GM19395 (cell line): ENCODE results near the gene KIF12.

Experiments used
- ATAC-seq: cut with Tn5 transposase; IDR thresholded peaks from one replicate; pipeline ENCODE4 v1.9.1; 2021; ENCODE audit warnings: mild to moderate bottlenecking, moderate library complexity; ENCODE audit not compliant: unreplicated experiment

Gene KIF12

DNA sequence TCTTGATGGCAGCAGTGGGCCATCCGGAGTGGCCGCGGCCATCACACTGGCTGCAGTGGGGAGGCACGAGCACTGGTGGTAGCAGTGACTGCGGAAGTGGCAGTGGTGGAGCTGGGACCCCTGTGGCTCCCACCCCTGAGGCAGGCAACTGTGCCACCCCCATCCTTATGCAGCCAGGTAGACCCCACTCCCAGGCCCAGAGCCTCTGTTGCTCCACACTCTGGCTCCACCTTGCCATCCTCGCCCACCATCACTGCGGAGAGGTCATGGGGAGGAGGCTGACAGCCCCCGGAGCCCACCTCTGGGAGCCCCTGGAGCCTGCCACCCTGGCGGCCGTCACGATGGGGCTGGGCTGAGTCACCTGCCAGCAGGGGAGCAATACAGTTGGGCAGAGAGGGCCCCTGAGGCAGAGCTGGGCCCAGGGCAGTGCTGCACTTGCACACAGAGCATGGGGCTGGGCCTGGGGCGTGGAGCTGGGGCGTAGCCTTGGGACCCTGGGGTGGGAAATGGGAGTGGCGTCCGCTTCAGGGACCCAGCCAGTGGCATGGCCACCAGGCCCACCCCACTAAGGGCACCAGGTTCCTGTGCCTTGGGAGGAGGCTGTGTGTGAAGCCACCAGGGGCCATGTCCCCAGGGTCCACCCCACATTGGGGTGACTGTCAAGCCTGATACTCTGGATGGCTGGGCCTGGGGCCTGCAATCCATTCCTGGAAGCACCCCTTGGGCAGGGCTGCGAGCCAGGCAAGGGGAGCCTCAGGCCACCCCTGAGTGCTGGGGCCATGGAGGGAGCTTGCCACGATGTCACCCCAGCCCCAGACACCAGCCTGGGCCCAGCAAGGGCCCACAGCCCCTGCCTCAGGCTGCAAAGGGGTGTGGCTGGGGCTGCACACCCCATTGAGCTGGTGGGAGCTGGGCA lies 28.6 kb downstream of the KIF12 start:
- ATAC-seq: no peak

DNA sequence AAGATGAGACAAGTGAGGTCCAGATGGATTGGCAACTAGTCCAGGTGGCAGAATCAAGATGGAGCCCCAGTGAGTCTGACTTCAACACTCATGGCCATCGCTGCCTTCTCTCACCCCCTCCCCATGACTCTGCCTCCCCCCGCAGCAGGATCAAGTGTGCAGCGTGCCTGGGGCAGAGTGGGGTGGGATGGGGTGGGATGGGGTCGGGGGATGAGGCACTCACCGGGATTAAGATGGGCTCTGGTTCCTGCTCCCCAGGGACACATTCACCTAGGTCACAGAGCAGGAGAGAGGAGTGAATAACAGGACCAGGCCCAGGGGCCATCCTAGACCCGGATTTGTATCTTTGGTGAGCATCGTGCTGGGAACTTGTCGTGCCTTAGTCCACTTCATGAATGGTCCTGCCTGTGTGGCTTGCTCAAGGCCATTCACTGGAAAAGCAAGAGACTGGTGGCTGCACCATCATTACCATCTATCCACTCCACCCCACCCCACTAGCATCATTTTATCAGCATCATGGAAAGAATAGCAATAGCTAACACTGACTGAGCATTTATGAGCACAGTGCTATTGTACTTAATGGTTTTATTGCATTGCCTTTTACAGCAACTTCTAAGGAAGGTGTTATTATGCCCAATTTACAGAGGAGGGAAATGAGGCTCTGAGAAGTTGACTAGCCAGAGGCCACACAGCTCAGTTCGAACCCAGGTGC lies 29.5 kb downstream of the KIF12 start:
- ATAC-seq: no peak

DNA sequence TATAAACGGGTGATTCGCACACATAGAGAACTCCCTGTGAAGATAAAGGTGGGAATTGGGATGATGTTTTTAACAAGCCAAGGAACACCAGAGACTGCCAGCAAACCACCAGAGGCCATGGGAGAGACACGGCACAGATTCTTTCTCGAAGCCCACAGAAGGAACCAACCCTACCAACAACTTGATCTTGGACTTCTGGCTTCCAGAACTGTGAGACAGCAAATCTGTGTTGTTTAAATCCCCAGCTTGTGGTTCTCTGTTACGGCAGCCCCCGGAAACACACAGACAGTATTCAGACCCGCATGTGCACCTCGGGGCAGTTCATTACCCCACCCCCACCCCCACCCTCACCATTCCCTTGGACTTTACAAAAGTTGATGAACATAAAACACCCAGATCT lies 33.8 kb downstream of the KIF12 start:
- ATAC-seq: no peak

DNA sequence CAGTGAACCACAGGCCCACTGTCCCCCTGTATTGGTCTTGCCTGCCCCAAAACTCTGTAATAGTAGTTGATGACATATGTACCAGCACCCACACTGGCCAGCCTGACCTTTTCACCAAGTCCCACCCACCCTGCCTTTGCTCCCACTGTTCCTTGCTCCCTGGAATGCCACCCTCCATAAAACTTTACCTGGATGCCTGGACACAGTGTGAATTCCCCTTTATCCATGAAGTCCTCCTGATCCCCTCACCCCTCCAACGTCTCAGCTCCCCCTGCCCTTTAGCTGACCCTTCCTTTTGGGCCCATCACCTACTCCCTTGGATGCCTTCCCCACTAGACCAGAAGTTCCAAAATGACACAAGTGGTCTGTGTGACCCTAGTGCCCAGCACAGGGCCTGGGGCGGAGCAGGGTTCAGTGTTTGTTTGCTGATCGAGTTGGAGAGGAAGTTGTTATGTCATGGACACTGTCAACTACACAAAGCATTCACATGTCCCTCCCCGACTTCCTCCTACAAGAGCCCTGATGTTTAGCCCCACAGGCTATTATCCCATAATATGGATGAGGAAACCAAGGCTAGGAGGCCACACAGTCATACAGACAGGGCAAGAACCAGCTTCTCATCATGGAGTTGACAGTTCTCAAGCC lies 37.1 kb downstream of the KIF12 start:
- ATAC-seq: no peak

DNA sequence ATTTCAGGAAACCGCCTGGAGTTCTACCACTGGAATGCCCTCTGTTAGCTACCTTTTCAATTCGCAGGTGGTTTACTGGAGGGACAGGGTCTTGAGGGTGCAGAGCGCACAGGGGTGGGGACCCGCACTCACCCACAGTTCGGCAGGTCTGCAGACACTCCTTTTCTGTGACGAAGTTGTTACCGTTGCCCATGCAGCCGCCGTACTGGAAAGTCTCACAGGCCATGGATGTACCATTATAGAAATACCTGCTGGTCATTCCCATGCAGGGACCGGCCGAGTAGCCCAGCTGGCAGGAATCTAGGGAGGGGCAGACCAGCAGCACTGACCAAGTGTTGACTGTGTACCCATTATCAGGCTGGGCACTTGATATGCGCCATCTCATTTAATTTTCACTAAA lies 37.8 kb downstream of the KIF12 start:
- no peak for ATAC-seq

DNA sequence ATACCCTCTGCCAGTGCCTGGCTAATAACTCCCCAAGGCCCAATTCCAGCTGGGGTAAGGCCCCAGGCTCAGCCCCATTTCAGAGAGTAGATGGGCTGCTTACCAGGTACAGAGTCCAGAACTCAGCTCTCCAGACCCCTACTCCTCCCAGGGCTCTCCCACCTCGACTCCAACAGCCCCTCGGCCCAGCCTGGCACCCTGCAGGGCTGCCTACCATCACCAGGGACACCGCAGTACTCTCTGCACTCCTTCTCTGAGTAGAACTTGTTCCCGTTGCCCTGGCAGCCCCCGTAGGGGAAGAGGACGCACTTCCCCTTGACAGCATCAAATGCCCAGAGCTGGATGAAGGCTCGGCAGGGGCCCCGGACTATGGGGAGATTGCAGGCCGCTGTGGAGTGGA lies 38.4 kb downstream of the KIF12 start:
- no peak for ATAC-seq

DNA sequence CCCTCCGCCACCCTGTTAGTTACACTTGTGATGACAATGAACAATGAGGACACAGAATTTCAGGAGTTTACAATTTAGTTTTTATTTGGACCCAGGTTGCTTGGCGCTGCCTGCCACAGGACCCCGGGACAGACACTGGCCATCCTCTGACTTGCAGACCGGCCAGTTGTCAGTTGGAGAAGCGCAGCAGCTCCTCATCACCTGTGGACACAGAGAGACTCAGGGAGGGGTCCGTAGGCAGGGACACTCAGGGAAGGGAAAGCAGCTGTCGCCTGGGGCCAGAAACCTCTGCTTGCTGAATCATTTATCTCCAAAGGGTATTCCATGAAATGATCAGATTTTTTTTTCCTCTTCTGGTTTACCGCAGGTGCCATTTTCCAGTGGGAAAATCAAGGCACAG lies 39.0 kb downstream of the KIF12 start:
- ATAC-seq: no peak

DNA sequence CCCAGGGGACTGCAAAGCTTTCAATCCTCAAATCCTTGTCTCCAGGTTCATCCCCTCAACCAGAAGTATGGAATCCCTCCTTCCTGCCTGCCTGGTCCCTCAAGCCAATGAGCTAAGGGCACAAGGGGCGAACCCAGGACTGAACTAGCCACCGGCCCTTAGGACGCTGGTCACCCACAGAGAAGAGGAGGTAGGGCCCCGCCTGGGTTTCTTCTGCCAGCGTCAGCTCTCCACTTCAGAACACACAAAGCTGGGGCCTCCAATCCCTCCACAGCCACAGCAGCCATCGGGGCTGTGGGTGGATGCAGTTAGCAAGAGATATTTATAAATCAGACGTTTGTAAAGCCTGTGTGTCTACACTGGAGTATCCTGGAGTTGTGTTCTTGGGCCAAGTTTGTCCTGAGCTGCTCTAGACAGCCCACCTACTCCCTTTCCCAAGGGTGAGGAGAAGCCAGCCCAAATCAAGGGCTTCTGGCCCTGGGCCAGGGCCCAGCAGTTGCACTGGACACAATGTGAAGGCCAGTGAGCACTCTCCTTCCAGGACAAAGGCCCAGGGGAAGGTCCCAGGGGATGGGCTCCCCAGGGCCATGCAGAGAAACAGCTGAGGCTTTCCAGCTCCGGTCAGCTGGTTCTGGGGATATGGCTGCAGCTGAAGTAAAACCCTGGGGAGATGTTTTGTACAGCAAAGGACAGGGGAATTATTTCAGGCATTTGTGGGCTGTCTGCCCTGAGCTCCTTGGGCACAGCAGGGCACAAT lies 39.9 kb downstream of the KIF12 start:
- no peak for ATAC-seq

DNA sequence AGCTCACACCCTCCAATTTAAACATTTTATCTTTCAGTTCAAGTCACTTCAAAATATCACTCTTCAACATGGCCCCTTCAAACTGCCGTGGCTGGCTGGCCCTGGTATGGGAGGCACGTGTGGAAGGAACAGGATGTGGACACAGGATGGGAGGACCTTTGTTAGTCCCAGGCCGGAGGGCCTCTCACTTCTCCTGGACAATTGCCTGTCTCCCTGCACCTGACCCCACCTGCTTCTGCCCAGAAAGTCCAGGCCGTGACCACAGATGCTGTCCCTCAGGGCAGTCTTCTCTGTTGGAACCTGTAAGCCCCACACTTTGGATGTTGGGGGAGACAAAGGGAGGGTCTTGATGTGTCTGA lies 40.4 kb downstream of the KIF12 start:
- no peak for ATAC-seq

DNA sequence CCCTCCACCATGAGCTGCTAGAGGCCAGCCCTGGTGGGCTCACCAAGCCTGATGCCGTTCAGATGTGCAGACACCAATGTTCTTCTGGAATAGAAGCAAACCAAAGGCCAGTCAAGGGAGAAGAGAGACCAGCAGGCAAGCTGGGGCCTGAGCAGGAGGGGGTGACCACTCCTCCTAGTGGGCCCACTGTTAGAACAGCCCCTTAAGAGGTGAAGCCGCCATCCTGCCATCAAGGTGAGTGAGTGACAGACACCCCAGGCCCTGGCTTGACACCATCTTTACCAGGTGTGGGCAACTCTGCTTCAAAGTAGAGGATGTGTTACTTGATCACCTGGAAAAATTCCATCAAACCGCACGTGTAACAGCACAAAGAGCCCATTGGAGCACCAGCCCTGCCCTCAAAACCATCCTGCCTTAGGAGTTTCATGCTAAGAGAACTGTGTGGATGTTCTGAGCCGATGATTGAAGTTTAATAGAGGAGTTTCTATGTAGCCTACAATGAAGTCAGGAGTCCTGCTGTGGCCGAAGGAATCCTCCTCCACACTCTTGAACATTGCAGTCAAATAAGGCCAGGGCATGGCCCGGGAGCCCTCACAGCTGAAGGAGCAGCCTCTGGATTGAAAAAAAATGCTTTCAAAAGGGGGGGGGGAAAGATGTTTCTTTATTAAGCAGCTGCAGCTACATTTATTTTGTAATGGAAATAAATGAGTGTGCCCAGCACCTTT lies 41.8 kb downstream of the KIF12 start:
- no peak for ATAC-seq

DNA sequence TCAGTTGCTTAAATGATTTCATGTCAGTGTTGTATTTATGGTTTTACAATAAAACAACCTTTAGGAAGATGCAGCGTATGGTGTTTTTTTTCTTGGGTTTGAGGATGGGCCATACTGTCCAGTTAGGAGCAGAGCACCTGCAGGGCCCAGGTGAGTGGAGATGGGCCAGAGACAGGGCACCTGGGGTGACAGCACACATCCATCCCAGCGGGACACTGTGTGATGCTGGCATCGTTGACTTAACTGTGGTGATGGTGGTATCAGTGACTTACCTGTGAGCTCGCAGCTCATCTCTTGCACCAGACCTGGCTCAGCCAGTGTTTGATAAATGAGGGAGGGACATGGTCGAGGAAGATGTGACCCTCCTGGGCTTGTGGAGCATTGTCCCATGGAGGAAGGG lies 42.6 kb downstream of the KIF12 start:
- ATAC-seq: no peak

DNA sequence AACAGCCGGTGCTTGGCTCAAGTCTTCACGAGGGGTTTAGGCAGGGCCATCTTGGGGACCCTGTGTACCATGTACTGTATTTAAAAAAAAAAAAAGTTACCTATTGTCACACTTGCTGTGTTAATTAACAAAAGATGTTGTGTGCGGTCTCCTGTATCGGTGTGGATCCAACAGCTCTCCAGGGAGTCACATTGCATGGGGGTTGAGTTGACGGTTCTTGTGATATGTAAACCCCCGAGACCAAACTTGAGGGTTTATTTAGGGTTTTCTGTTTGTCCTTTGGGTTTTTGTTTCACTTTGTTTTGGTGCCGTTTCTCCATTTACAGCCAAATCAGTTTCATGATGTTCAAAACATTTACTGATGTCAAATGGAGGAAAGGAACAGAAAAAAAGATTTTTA lies 43.2 kb downstream of the KIF12 start:
- ATAC-seq: no peak

DNA sequence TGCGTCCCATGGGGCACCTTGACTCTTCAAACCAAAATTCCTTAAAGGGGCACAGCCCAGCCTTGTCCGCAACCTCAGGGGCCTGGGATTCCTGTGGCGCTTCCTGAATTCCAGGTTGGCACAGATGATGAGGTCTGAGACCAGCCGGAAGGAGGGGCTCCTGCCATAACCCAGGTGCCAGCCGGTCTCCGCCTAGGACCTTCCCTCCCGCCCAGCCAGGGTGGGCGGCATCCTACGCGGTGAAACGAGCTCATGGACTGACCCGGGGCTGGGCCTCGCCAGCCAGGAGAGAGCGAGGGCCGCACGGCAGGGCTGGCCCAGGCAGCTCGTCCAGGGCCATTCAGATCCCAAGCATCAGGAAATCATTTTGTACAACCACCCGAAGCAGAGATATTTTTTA lies 44.0 kb downstream of the KIF12 start:
- no peak for ATAC-seq

DNA sequence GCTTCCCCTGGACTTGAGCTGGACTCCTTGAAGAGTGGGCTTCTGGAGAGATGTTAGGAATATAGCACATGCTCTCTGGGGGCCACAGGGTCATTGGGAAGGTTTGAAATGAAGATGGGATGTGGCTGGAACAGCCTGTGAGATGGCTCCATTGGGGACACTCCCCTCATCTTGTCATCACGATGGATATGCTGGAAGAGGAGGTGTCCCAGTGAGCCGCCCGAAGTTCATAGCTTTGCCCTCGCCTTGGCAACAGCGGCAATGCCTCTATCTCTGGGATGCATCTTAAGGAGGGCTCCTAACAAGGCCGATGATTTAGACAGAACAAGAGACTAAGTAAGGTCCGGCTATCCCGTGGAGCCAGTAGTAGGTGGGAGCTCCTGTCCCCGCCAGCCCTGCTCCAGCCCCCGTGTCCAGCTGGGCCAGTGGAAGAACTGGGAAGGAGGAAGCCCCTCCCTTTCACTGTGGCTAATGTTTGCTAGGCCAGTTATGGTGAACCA lies 44.9 kb downstream of the KIF12 start:
- ATAC-seq: no peak

DNA sequence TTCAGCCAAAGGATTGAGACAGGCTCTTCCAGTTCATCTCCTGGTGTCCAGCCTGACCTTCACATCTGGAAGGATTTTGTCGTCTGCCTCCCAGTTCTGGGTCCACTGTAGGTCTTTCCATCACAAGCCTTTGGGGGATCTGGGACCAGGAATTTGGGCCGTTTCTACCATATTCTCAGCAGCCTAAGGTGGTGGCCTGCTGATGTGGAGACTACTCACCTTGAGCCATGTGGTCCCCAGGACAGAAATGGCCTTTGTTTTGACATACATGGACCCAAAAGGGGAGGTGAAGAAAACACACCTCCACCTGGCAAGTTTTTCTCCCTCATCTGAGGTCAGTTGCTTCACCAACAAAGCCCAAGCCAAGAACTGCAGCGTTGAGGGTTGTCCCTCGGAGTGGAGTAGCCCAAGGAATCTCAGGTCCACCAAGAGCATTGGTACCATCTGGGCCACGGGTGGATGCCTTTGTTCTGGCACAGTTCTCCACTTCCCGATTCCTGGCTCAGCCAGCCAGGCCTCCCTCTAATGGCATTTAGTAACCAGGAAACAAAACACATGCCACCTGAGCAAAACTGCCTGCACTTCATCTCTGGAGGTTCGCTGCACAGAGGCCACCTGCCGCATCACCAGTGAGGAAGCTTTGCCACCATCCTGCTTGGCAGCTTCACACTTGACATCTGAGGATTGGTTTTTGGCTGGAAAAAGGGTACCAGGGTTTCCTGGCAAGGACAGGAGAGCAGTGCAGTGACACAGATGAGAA lies 45.7 kb downstream of the KIF12 start:
- ATAC-seq: no peak

DNA sequence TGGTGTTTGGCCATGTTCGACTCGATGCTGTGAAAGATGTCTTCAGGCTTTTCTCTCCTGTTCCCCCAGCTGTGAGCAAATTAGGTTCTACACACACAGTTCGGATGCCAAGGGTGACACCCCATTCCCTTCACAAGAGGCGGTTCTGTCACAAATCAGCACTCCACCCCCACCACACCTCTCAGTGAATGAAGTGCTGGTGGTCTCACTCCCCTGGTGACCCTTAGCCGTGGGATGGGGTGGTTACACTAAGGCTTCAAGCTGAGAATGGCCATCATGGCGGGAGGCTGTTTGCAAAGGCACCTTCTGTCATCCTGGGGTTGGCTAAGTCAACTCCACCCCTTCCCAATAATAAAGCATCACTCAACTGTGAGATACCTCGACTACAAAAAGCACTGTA lies 47.4 kb downstream of the KIF12 start:
- ATAC-seq: no peak

DNA sequence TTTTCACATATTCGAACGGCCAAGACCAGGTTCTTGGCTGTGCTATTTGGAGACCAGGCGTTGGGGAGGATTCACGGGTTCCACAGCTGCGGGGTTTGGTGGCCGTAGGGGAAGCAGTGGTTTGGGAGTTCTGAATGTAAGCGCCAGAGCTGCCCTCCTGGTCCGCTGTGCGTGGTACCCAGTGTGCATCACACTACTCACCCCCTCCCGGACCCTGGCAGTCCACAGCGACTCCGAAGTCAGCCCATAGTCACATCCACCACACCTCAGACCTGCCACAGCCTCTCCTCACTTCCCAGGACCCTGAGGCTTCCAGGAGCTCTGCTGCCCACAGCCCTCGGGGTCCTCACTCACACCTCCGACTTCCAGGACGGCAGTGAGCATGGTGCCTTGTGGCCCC lies 47.8 kb downstream of the KIF12 start:
- ATAC-seq: no peak

DNA sequence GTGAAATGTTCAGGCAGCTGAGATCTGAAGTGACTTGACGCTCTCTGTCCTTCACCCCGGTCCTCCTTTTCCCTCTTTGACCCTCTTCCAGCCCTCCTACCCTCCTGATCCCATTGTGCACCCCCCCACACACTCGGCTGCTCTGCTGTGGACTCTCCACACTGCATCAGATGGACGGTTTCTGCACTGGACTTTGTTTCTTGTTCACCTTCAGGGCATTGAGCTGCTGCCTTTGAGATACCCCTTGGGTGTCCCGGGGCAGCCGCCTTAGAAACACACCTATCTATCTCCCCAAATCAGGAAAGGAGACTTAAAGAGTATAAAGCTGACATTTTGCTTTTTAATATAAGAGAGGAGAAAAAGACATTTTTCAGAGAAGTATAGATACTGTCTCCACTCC lies 48.4 kb downstream of the KIF12 start:
- ATAC-seq: no peak

DNA sequence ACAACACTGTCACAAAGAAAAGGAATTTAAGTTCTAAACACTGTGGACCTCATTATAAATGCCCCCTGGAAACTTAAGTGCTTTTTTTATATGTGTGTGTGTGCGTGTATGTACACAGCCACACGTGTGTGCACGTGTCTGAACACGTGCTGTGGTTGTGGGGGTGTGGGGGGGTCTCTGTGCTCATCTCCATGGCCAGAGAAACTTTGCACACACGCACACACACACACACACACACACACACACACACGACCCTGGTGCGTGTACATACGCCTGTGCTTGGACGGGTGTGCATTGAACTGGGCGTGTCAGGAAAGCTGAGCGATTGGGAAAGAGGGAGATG lies 48.9 kb downstream of the KIF12 start:
- ATAC-seq: no peak
